NT2/D1 (cell line): Measurements from ENCODE around the gene ENOX1.

Experiments used
- SUZ12 ChIP-seq: IDR thresholded peaks from 2 replicates; pipeline ENCODE4 v1.6.1; 2011; ENCODE audit not compliant: insufficient read length, insufficient read depth; ENCODE audit errors: extremely low read depth
- YY1 ChIP-seq: IDR thresholded peaks from 2 replicates; pipeline ENCODE4 v1.6.1; 2011; ENCODE audit not compliant: insufficient read length, insufficient read depth

- TF ChIP-seq YY1 (no peak), SUZ12 (no peak)
Observed at GRCh38 chr13:43725460-43725859, 61.3 kb downstream of the ENOX1 start.
